Ovary (tissue), 3 donors: Measurements from ENCODE around the gene TP53INP2.

Experiments used
- CTCF ChIP-seq, 3 donors: fragments of 450-650 bp in 2 of 3; fragments of 200-600 bp in 1 of 3; IDR thresholded peaks; one replicate each; pipeline versions ENCODE4 v1.5.1 to v1.8.0; 2016 to 2022; ENCODE audit warnings: antibody characterized with exemption in 3 of 3, mild to moderate bottlenecking in 1 of 3
- EP300 ChIP-seq: sonication (generic); formaldehyde crosslinking; IDR thresholded peaks from one replicate; pipeline ENCODE4 v1.6.1; 2017; ENCODE audit warnings: antibody characterized with exemption
- POLR2A ChIP-seq: fragments of 450-650 bp; IDR thresholded peaks from one replicate; pipeline ENCODE4 v1.6.1; 2017; ENCODE audit warnings: antibody characterized with exemption, mild to moderate bottlenecking, moderate library complexity
- donor health status: DM: no; HTN: no; CAD: no.

DNA sequence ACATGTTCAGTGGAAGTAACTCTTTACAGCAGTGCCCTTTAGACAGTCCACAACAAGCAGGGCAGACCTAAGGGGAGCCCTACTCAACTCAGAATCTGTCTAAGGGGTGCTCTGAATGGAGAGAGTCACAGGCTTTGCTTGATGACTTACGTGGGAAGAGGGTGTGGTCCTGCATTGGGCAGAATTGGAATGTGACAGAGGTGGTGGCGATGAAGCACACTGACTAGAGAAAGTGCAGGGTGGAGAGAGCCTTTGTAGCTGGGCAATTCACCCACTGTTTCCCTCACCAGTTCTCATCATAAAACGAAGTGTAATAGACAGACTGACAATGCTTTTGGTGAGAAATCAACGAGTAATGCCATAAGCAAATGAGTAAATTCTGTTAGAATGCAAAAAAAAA is 11.2 kb downstream of the TP53INP2 start:
- no peak for TF ChIP-seq CTCF (IDR thresholded peaks at IDR 0.05)
- TF ChIP-seq POLR2A = no peak
- no peak for TF ChIP-seq EP300
